Right lobe of liver (tissue), 4 donors: Measurements from ENCODE around the gene RNF19B.

Experiments used
- POLR2A ChIP-seq: fragments of 450-650 bp; IDR thresholded peaks from one replicate; pipeline ENCODE4 v1.6.1; 2017; ENCODE audit warnings: antibody characterized with exemption, mild to moderate bottlenecking
- TF ChIP-seq, protein P1 (sequence below), 4 donors: fragments of 200-600 bp in 3 of 4; fragments of 450-650 bp in 1 of 4; IDR thresholded peaks; one replicate each; pipeline versions ENCODE4 v1.5.1 to v1.8.0; 2016 to 2022; ENCODE audit warnings: antibody characterized with exemption in 4 of 4, mild to moderate bottlenecking in 2 of 4
- donor health status: DM: no; HTN: no; CAD: no.
- donor health status: DM: no; HTN: no; CAD: no.
- donor health status: DM: no; HTN: yes; CAD: no.

DNA sequence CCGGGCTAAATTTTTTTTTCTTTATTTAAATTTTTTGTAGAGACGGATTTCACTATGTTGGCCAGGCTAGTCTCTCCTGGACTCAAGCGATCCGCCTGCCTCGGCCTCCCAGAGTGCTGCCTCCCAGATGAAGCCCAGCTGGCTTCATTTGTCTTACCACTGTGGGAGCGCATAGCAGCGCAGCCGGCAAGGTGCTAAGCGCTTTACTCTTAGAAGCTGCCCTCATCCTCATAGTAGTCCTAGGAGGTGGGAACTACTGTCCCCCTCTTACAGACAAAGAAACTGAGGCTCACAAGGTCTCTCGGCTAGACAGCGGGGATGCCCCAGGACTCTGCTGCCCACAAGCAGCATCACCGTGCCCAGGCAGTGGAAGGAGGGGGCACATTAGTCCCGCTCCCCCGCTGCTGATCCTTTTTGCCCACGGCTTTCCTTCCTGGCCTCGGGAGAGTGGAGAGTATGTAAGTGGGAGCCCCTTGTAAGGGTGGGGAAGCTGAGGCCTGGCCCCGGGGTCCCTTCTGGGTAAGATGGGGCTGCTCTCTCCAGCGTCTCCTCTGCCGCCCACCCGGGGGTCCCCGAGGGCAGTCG, 64.1 kb downstream of the RNF19B start:
- TF ChIP-seq, protein P1, sequence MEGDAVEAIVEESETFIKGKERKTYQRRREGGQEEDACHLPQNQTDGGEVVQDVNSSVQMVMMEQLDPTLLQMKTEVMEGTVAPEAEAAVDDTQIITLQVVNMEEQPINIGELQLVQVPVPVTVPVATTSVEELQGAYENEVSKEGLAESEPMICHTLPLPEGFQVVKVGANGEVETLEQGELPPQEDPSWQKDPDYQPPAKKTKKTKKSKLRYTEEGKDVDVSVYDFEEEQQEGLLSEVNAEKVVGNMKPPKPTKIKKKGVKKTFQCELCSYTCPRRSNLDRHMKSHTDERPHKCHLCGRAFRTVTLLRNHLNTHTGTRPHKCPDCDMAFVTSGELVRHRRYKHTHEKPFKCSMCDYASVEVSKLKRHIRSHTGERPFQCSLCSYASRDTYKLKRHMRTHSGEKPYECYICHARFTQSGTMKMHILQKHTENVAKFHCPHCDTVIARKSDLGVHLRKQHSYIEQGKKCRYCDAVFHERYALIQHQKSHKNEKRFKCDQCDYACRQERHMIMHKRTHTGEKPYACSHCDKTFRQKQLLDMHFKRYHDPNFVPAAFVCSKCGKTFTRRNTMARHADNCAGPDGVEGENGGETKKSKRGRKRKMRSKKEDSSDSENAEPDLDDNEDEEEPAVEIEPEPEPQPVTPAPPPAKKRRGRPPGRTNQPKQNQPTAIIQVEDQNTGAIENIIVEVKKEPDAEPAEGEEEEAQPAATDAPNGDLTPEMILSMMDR (IDR thresholded peaks at IDR 0.05): no peak
- TF ChIP-seq POLR2A: no peak
